Thyroid gland (tissue), 4 donors: ENCODE results near the gene ZNF335.

Source experiments
- CTCF ChIP-seq, 6 experiments: fragments of 200-600 bp in 3 of 6; fragments of 450-650 bp in 3 of 6; sonication (generic) in 3 of 6; IDR thresholded peaks; one replicate each; pipeline ENCODE4 v1.5.1; 2016 to 2019; ENCODE audit warnings: antibody characterized with exemption in 6 of 6, mild to moderate bottlenecking in 2 of 6, inconsistent platforms in 1 of 6, moderate library complexity in 1 of 6
- POLR2A ChIP-seq, 2 donors: fragments of 450-650 bp; IDR thresholded peaks; one replicate each; pipeline ENCODE4 v1.6.1; 2017; ENCODE audit warnings: antibody characterized with exemption in 2 of 2, mild to moderate bottlenecking in 2 of 2, moderate library complexity in 1 of 2

GRCh38 chr20:45926731-45927070 lies 45.3 kb downstream of the ZNF335 start:
- TF ChIP-seq CTCF (IDR thresholded peaks at IDR 0.05) (no peak), POLR2A (IDR thresholded peaks at IDR 0.05) (no peak)
